Choroid plexus epithelial cell (primary cell): Measurements from ENCODE around the gene FGF12.

Experiments used
- DNase-seq: peaks from one replicate; pipeline ENCODE4 v3.0.0-alpha.2; 2010; ENCODE audit warnings: low read depth
- H3K4me3 ChIP-seq: 2 replicates; pipeline ENCODE4 v1.5.1; 2011; ENCODE audit warnings: low read depth, mild to moderate bottlenecking, control low read depth, low read length, moderate library complexity
- TF ChIP-seq, protein P1 (sequence below): conservative IDR thresholded peaks from 2 replicates; pipeline ENCODE4 v1.5.1; 2011; ENCODE audit warnings: low read depth, mild to moderate bottlenecking, control low read depth, inconsistent platforms, low read length, moderate library complexity

The FGF12 gene

DNA sequence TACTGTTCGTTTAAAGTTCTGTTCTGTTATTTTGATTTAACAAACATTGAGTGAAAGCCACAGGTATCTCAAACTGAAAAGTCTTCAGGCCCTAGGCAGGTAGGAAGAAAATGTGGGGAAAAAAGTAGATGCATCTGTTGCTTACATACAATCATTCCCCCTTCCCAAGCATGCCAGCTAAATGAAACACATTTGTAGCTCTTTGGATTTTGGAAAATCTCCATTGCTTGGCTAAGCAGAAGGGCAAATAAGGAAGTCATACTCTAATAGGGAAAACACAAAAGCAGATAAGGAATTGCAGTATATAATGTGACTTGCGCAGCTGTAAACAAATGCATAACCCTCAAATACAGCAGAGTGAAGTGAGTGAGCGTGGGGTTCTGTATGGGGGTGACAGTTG lies 375.9 kb downstream of the FGF12 start:
- no peak for DNase-seq
- TF ChIP-seq, protein P1, sequence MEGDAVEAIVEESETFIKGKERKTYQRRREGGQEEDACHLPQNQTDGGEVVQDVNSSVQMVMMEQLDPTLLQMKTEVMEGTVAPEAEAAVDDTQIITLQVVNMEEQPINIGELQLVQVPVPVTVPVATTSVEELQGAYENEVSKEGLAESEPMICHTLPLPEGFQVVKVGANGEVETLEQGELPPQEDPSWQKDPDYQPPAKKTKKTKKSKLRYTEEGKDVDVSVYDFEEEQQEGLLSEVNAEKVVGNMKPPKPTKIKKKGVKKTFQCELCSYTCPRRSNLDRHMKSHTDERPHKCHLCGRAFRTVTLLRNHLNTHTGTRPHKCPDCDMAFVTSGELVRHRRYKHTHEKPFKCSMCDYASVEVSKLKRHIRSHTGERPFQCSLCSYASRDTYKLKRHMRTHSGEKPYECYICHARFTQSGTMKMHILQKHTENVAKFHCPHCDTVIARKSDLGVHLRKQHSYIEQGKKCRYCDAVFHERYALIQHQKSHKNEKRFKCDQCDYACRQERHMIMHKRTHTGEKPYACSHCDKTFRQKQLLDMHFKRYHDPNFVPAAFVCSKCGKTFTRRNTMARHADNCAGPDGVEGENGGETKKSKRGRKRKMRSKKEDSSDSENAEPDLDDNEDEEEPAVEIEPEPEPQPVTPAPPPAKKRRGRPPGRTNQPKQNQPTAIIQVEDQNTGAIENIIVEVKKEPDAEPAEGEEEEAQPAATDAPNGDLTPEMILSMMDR, result no peak
- H3K4me3 ChIP-seq, result no peak overlapping the region

DNA sequence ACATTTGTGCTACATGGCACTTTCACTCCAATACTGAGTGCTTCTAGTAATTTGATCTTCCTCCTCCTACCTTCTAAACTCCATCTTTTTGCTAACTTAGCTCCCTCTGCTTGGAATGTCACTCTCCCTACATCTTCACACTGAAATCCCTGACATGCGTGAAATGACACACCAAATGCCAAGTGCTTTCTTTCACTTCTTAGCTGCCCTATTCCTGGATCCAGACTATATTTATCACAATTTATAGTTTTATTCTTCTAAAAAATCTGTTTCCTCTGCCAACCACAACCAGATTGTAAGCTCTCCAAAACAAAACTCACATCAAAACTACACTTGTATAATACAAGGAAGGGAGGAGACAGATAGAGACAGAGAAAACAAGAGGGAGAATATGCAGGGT lies 387.3 kb downstream of the FGF12 start:
- TF ChIP-seq, protein P1, result no peak
- H3K4me3 ChIP-seq, result no peak overlapping the region
- no peak for DNase-seq

DNA sequence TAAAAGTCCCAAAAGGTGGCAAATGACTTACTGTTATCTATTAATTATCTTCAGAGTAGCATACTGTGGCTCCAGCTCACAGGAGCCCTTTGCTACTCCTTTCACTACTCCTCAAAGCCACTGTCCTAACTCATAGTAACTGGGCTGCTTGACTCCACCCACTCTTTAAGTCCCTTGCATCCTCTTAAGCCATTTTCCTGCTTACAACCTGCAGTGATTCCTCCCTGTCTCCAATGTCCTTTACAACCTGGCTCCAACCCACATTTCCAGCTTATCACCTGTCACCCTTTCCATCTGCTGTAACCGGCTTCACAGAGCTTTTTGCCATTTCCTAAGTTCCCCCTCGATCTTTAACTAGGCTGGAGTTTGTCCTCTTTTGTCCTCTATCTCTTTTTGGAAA lies 388.1 kb downstream of the FGF12 start:
- no peak overlapping the region for H3K4me3 ChIP-seq
- TF ChIP-seq, protein P1, result no peak
- DNase-seq, result no peak

DNA sequence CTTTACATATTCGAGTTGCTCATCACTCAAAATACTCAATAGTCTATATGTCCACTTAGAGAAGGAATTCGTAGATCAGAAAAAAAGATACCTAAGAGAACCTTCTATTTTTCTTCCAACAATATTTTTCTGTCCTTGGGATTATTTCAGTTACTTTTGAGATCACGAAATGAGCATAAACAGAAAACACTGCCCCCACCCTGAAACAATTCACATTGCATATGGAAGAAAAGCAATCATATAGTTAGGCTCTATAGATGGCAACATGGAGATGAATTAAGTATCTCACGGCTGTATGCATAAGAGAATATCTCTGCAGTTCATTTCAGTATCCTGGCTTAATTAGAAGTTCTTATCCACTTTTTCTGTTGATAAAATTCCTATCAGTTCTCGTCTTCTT lies 391.1 kb downstream of the FGF12 start:
- peak; percentile 3 for DNase-seq
- TF ChIP-seq, protein P1, result no peak
- H3K4me3 ChIP-seq, result no peak overlapping the region

DNA sequence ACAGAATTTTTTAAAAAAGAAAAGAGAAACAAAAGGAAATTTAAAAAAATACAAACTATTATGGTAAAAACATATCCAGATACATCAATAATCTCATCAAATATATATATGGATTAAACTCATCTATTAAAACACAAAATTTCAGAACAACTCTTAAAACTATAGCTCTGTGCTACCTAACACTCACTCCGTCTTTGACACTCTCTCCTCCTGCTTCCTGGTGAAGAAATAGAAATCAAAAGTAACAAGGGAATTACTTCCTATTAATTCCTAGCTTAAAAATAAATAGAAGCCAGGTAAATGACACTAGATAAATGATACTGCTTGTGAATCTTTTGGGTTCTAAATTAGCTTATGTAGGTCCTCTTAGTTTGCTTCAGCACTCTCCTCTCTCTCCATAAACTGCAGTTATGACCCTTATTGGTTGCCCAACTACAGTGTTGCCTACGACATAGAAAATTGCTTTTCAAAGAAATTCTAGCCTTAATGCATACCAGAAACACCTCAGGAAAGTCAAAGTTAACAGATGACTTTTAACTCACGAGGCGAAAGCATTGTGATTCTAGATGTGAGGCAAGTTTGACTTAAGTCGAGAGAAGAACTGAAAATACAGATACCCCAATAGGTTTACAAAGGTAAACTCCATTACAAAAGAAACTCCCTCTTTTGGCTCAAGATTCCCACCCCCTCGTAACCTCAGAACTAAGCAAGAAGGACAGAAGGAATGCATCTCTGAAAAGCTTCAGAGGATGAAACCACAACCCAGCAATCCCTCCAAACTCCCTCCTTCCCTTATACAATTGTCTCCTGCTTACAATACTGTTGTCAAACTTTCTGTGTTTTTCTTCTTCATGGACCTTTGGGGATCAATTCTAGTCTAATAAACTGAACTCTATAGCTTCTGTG lies 394.7 kb downstream of the FGF12 start:
- no peak overlapping the region for H3K4me3 ChIP-seq
- TF ChIP-seq, protein P1, result no peak
- DNase-seq, result no peak

DNA sequence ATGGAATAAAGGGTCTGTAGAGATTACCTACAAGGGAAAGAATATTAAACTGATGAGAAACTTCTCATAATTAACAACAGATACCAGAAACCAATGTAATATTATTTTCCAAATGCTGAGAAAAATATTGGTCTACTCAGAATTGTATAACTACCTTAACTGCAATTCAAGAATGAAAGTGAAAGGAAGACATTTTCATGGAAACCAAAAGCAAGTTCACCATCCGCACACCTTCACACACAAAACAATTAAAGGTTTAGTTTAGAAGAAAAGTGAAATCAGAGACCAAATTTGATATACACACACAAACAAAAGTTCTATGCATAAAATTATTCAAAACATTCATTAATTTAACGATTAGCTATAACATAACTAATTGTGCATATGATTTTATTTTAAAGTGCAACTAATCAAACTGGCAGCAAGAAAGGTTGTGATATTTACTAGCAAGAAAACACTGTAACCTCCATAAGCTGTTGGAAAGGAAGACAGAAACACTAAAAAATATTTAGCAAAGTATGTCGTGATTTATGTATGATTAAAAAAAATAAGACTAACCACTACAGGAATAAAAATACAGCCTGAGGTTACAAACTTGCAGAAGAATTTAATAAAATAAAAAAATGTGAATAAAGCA lies 395.5 kb downstream of the FGF12 start:
- no peak overlapping the region for H3K4me3 ChIP-seq
- TF ChIP-seq, protein P1, result no peak
- no peak for DNase-seq
